MCF 10A (cell line): ENCODE data around the gene REXO1. TPM values are rescaled to one million over a fixed set of nuclear protein-coding genes. Genes with fewer than 3 reads are reported as not detected.

ENCODE experiments used
- Bru-seq: library from RNA; stranded (reverse); fragments of 400-500 nt; gene quantifications from one replicate; lab custom pipeline; 2021; lab: Mats Ljungman, UMichigan
- BruChase-seq, 2 experiments: library from RNA; stranded (reverse); fragments of 400-500 nt; gene quantifications; one replicate each; lab custom pipeline; 2021; lab: Mats Ljungman, UMichigan
- BruUV-seq: library from RNA; stranded (reverse); fragments of 400-500 nt; replicated peaks from 2 replicates; lab custom pipeline; 2021; lab: Mats Ljungman, UMichigan
- CTCF ChIA-PET: fragments of 300-600 bp; sonication (Branson Sonifier 250); formaldehyde crosslinking; extraction: SDS; loops from one replicate; lab custom pipeline; 2021; ENCODE audit warnings: antibody characterized with exemption, inconsistent platforms; lab: Yijun Ruan, JAX
- POLR2A ChIA-PET: fragments of 300-600, 350-650 bp; sonication (Branson Sonifier 250); formaldehyde crosslinking; extraction: SDS; loops from one replicate; lab custom pipeline; 2020; ENCODE audit warnings: antibody characterized with exemption, inconsistent platforms; lab: Yijun Ruan, JAX
- DNase-seq: peaks from one replicate; pipeline ENCODE4 v3.0.0-alpha.2; 2018; ENCODE audit not compliant: unreplicated experiment
- H3K27ac Mint-ChIP-seq: one replicate; pipeline ENCODE4 v1.8.0; 2022; ENCODE audit warnings: mild to moderate bottlenecking, low read depth, mixed read lengths; ENCODE audit not compliant: unreplicated experiment
- H3K27me3 Mint-ChIP-seq: one replicate; pipeline ENCODE4 v1.8.0; 2022; ENCODE audit warnings: mixed read lengths; ENCODE audit not compliant: insufficient read depth, unreplicated experiment
- H3K36me3 Mint-ChIP-seq: one replicate; pipeline ENCODE4 v1.8.0; 2022; ENCODE audit warnings: mild to moderate bottlenecking, moderate library complexity, mixed read lengths; ENCODE audit not compliant: insufficient read depth, unreplicated experiment
- H3K4me1 Mint-ChIP-seq: one replicate; pipeline ENCODE4 v1.8.0; 2022; ENCODE audit warnings: mixed read lengths; ENCODE audit not compliant: insufficient read depth, unreplicated experiment
- H3K4me3 Mint-ChIP-seq: one replicate; pipeline ENCODE4 v1.8.0; 2022; ENCODE audit warnings: mild to moderate bottlenecking, moderate library complexity, mixed read lengths; ENCODE audit not compliant: unreplicated experiment
- H3K9me3 Mint-ChIP-seq: one replicate; pipeline ENCODE4 v1.8.0; 2022; ENCODE audit warnings: mixed read lengths; ENCODE audit not compliant: unreplicated experiment
- intact Hi-C: fragments of 100-400 bp; cut with micrococcal nuclease; formaldehyde crosslinking; loops from 2 replicates; pipeline ENCODE4 v1.14.1; 2022
- long read RNA-seq: library from polyadenylated mRNA; stranded (forward); transcript quantifications from one replicate; pipeline ENCODE4 v2.0.0, GENCODE V29; 2022
- total RNA-seq: library from RNA; stranded (reverse); gene quantifications from 2 replicates; pipeline ENCODE4 v1.2.3, GENCODE V29; 2022
- TF ChIP-seq, protein P1 (sequence below): fragments of 200-600 bp; IDR thresholded peaks from one replicate; pipeline ENCODE4 v1.8.0; 2022; ENCODE audit warnings: antibody characterized with exemption, mild to moderate bottlenecking; ENCODE audit not compliant: unreplicated experiment

Gene REXO1, protein sequence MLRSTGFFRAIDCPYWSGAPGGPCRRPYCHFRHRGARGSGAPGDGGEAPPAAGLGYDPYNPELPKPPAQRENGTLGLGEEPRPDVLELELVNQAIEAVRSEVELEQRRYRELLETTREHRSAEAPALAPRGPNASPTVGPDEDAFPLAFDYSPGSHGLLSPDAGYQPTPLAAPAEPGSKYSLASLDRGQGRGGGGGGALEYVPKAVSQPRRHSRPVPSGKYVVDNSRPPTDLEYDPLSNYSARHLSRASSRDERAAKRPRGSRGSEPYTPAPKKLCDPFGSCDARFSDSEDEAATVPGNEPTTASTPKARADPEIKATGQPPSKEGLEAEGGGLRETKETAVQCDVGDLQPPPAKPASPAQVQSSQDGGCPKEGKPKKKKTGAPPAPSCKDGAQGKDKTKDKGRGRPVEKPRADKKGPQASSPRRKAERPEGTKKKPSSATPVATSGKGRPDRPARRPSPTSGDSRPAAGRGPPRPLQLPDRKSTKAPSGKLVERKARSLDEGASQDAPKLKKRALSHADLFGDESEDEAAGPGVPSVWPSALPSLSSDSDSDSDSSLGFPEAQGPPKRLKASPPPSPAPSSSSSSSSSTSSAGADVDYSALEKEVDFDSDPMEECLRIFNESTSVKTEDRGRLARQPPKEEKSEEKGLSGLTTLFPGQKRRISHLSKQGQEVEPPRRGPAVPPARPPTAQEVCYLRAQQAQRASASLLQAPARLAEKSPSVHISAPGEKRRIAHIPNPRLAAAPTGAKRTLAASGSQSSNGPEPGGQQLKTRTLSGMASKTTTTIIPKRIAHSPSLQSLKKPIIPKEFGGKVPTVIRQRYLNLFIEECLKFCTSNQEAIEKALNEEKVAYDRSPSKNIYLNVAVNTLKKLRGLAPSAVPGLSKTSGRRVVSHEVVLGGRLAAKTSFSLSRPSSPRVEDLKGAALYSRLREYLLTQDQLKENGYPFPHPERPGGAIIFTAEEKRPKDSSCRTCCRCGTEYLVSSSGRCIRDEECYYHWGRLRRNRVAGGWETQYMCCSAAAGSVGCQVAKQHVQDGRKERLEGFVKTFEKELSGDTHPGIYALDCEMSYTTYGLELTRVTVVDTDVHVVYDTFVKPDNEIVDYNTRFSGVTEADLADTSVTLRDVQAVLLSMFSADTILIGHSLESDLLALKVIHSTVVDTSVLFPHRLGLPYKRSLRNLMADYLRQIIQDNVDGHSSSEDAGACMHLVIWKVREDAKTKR
- 28.7 and 36.4 TPM in 2 replicates for total RNA-seq
- percentile 59 among the genes with signal in this experiment for Bru-seq, nascent RNA
- percentile 79 among the genes with signal in this experiment for BruChase-seq, experiment 1, labeled RNA remaining after a 6-hour chase
- BruChase-seq, experiment 2, labeled RNA remaining after a 2-hour chase = percentile 69 among the genes with signal in this experiment
- long read RNA-seq, full-length matches to known transcripts = 10 of 29 reads
- long read RNA-seq, partial matches to known transcripts = 13 of 29 reads
- long read RNA-seq, other reads (novel, unspliced or antisense) = 6 of 29 reads

DNA sequence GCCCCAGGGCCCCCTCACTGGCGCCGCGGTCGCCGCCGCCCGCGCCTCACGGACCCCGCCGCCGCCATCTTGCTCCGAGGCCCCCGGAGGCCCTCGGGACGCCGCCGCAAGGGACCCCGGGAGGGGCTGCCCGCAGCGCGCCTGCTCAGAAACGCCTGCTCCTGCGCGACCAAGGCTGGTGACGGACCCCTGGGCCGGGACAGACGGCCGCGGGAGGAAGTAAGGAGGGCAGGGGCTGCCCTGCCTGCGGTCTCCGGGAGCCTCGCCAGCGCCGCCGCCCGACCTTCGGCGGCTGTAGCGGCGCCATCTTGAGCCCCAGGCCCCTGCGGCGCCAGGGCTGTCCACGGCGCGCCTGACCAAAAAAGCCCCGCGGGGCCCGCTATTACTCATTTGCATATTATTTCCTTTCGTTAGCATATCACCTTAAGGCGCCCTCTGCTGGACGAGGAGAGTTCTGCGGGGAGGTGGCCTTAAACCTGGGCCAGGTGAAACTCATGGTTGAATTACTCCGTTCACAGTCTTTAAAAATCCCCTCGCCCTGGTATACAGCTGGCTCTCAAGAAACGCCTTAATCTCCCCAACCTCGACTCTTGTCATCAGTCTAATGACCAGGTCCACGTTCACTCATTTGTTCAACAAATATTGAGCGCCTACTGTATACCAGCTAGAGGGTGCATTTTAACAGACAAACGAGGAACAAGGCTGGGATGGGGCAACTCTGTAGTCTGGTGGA lies at the start of gene REXO1:
TSS of gene REXO1 (minus strand) at position 85 of the 733 bp plus-strand sequence. CDS start 125 bp downstream, outside the sequence.
- Mint-ChIP-seq H3K27me3 (no peaks in the 10 kb centered on the region), H3K4me1 (peaks cover 30% of the 10 kb centered on the region), H3K27ac (peak within 1 kb of the TSS; percentile 95), H3K4me3 (peak within 1 kb of the TSS; percentile 84), H3K9me3 (no peaks in the 10 kb centered on the region), H3K36me3 (peaks cover 25% of the 10 kb centered on the region)
- CTCF ChIA-PET = interaction anchor here (0.5 to 1.6 kb wide), 14 partner anchors 10 to 503 kb away, joined by 3 to 6 read pairs (median 3); no protein-coding TSS in a partner anchor
- BruUV-seq = no TSS peak
- DNase-seq = peak; percentile 97
- POLR2A ChIA-PET = interaction anchor here (0.6 to 0.9 kb wide), 2 partner anchors 16 to 1007 kb away, joined by 3 read pairs; no protein-coding TSS in a partner anchor
- intact Hi-C loops = no loop called here
- TF ChIP-seq, protein P1, sequence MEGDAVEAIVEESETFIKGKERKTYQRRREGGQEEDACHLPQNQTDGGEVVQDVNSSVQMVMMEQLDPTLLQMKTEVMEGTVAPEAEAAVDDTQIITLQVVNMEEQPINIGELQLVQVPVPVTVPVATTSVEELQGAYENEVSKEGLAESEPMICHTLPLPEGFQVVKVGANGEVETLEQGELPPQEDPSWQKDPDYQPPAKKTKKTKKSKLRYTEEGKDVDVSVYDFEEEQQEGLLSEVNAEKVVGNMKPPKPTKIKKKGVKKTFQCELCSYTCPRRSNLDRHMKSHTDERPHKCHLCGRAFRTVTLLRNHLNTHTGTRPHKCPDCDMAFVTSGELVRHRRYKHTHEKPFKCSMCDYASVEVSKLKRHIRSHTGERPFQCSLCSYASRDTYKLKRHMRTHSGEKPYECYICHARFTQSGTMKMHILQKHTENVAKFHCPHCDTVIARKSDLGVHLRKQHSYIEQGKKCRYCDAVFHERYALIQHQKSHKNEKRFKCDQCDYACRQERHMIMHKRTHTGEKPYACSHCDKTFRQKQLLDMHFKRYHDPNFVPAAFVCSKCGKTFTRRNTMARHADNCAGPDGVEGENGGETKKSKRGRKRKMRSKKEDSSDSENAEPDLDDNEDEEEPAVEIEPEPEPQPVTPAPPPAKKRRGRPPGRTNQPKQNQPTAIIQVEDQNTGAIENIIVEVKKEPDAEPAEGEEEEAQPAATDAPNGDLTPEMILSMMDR = peak; percentile 79

DNA sequence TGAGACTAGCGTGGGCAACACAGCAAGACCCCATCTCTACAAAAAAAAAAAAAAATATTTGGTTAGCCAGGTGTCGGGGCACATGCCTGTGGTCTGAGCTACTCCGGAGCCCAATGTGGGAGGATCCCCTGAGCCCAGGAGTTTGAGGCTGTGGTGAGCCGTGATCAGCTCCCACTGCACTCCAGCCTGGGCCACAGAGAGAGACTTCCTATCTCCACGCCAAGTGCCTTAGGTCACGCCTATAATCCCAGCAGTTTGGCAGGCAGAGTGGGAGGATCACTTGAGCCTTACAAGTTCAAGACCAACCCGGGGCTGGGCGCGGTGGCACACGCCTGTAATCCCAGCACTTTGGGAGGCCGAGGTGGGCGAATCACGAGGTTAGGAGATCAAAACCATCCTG lies 48.2 kb upstream of the REXO1 start:
- DNase-seq = no peak
- intact Hi-C loops = no loop called here
- TF ChIP-seq, protein P1 = no peak
- ChIA-PET CTCF (interaction anchor here (0.6 to 0.7 kb wide), 2 partner anchors 108 to 117 kb away, joined by 4 to 5 read pairs; no protein-coding TSS in a partner anchor), POLR2A (interaction anchor here (1.4 kb wide), 1 partner anchor 11 kb away, joined by 3 read pairs; no protein-coding TSS in a partner anchor)
- BruUV-seq = no TSS peak
- Mint-ChIP-seq H3K27ac (no peak overlapping the region), H3K4me1 (no peaks in the 10 kb centered on the region), H3K4me3 (no peak overlapping the region), H3K9me3 (no peaks in the 10 kb centered on the region), H3K36me3 (no peaks in the 10 kb centered on the region), H3K27me3 (no peaks in the 10 kb centered on the region)

DNA sequence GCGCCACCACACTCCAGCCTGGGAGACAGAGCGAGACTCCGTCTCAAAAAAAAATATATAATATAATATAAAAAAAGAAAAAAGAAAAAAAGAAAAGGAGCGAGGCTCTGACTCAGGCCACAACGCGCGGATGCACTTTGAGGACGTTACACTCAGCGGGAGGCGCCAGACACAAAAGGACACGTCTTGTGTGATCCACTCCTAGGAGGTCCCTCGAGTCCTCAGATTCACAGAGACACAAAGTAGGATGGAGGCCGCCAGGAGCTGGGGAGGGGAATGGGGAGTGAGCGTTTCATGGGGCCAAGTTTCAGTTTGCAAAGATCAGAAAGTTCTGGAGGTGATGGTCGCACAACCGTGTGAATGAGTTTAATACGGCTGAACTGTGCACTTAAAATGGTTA lies 45.5 kb upstream of the REXO1 start:
- H3K27me3 Mint-ChIP-seq = no peaks in the 10 kb centered on the region
- H3K9me3 Mint-ChIP-seq = no peaks in the 10 kb centered on the region
- TF ChIP-seq, protein P1 = no peak
- no TSS peak for BruUV-seq
- no peak overlapping the region for H3K27ac Mint-ChIP-seq
- ChIA-PET POLR2A (interaction anchor here (1.2 to 1.6 kb wide), 2 partner anchors 8 to 19 kb away, joined by 3 read pairs; partner anchors contain the start of gene ABHD17A), CTCF (interaction anchor here (0.6 kb wide), 1 partner anchor 67 kb away, joined by 4 read pairs; no protein-coding TSS in a partner anchor)
- H3K36me3 Mint-ChIP-seq = no peaks in the 10 kb centered on the region
- no peak overlapping the region for H3K4me3 Mint-ChIP-seq
- no peak for DNase-seq
- no peaks in the 10 kb centered on the region for H3K4me1 Mint-ChIP-seq
- intact Hi-C loops = no loop called here
